ENCODE measurements around the gene SURF2. TPM values are rescaled to one million over a fixed set of nuclear protein-coding genes. Genes with fewer than 3 reads are reported as not detected.

The SURF2 gene
- total RNA-seq, 1 donor from 2014 or later, result 34.3 TPM

- TF ChIP-seq, protein P1, sequence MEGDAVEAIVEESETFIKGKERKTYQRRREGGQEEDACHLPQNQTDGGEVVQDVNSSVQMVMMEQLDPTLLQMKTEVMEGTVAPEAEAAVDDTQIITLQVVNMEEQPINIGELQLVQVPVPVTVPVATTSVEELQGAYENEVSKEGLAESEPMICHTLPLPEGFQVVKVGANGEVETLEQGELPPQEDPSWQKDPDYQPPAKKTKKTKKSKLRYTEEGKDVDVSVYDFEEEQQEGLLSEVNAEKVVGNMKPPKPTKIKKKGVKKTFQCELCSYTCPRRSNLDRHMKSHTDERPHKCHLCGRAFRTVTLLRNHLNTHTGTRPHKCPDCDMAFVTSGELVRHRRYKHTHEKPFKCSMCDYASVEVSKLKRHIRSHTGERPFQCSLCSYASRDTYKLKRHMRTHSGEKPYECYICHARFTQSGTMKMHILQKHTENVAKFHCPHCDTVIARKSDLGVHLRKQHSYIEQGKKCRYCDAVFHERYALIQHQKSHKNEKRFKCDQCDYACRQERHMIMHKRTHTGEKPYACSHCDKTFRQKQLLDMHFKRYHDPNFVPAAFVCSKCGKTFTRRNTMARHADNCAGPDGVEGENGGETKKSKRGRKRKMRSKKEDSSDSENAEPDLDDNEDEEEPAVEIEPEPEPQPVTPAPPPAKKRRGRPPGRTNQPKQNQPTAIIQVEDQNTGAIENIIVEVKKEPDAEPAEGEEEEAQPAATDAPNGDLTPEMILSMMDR (conservative IDR thresholded peaks at IDR 0.05), result no peak
- H3K27ac Mint-ChIP-seq (ENCODE audit: unreplicated experiment), result no peak overlapping the region
- no peak overlapping the region for H3K4me3 Mint-ChIP-seq
- H3K9me3 Mint-ChIP-seq, result no peaks in the 10 kb centered on the region
- H3K4me1 Mint-ChIP-seq, result peaks cover 31% of the 10 kb centered on the region
- peaks cover 27% of the 10 kb centered on the region for H3K36me3 Mint-ChIP-seq (ENCODE audit: low read depth)
- DNase-seq (ENCODE audit: low read depth, low spot score), result no peak
- peaks cover 4% of the 10 kb centered on the region for H3K27me3 Mint-ChIP-seq (ENCODE audit: low read depth)
Measured at GRCh38 chr9:133344979-133345378, 11.4 kb upstream of the SURF2 start.

GRCh38 chr9:133345596-133345995 is 10.8 kb upstream of the SURF2 start:
- peaks cover 33% of the 10 kb centered on the region for H3K4me1 Mint-ChIP-seq
- peaks cover 4% of the 10 kb centered on the region for H3K27me3 Mint-ChIP-seq (ENCODE audit: low read depth)
- no peak overlapping the region for H3K27ac Mint-ChIP-seq (ENCODE audit: unreplicated experiment)
- DNase-seq (ENCODE audit: low read depth, low spot score), result no peak
- no peaks in the 10 kb centered on the region for H3K9me3 Mint-ChIP-seq
- TF ChIP-seq, protein P1 (conservative IDR thresholded peaks at IDR 0.05), result no peak
- peaks cover 24% of the 10 kb centered on the region for H3K36me3 Mint-ChIP-seq (ENCODE audit: low read depth)
- H3K4me3 Mint-ChIP-seq, result peak overlapping the region; percentile 96

DNA sequence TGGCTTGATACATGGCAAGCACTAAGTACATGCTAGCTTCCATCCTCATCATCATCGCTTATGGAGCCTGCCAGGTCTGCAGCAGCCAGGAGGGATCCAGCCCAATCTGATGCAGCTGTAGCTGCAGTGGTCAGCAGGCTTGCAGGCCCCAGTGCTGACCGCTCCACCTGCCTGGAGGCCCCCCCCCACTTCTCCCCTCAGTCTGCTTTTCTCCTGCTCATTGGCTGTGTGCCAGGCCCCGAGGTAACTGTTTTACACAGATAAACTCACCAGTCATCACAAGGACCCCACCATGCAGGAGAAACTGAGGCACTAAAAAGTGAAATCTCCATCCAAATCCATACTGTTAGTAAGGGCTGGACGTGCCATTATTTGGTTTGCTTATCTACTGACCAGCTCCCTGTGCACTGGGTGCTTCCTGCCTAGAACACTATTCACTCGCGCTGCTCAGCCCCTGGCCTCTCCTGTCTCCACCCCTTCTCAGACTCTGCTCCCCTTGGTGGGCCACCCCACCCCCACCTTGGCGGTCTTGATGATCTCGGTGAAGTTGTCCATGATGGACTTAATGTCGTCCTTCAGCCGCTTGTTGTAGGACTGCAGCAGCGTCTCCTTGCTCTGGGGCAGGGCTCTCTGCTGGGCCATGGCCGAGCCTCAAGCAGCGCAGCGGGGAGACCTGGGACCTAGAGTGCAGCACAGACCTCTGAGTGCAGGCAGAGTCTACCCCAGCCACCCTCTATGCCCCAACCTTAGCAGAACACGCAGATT is 10.1 kb upstream of the SURF2 start:
- TF ChIP-seq, protein P1 (conservative IDR thresholded peaks at IDR 0.05), result no peak
- Mint-ChIP-seq H3K4me3 (peak overlapping the region; percentile 96), H3K4me1 (peaks cover 33% of the 10 kb centered on the region), H3K36me3 (ENCODE audit: low read depth) (peaks cover 25% of the 10 kb centered on the region), H3K27ac (ENCODE audit: unreplicated experiment) (peak overlapping the region; percentile 92), H3K27me3 (ENCODE audit: low read depth) (peaks cover 4% of the 10 kb centered on the region), H3K9me3 (no peaks in the 10 kb centered on the region)
- no peak for DNase-seq (ENCODE audit: low read depth, low spot score)

DNA sequence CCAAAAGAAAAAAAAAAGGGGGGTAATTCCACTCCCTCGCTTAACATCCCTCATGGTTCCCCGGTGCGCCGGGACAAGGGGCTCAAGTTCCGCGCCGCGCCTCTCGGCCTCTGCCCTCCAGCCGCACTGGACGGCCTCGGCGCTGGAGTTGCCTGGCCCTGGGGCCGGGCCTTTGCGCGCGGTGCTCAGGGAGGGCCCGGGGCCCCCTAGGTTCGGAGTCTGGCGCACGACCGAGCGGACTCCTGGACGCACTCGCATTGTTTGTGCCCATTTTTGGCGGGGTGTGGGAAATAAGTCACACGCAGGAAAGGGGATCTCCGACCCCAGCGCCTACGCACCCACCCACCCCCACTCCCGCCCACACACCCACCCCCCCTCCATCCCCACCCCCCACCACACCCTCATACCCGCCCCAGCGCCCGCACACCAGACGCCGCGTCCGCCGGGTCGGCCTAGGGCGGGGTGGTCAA is 8.8 kb upstream of the SURF2 start:
- TF ChIP-seq, protein P1 (conservative IDR thresholded peaks at IDR 0.05), result no peak
- Mint-ChIP-seq H3K36me3 (ENCODE audit: low read depth) (peaks cover 37% of the 10 kb centered on the region), H3K9me3 (no peaks in the 10 kb centered on the region), H3K27ac (ENCODE audit: unreplicated experiment) (no peak overlapping the region), H3K4me1 (peaks cover 33% of the 10 kb centered on the region), H3K27me3 (ENCODE audit: low read depth) (peaks cover 4% of the 10 kb centered on the region), H3K4me3 (peak overlapping the region; percentile 96)
- DNase-seq (ENCODE audit: low read depth, low spot score), result peak; percentile 37

DNA sequence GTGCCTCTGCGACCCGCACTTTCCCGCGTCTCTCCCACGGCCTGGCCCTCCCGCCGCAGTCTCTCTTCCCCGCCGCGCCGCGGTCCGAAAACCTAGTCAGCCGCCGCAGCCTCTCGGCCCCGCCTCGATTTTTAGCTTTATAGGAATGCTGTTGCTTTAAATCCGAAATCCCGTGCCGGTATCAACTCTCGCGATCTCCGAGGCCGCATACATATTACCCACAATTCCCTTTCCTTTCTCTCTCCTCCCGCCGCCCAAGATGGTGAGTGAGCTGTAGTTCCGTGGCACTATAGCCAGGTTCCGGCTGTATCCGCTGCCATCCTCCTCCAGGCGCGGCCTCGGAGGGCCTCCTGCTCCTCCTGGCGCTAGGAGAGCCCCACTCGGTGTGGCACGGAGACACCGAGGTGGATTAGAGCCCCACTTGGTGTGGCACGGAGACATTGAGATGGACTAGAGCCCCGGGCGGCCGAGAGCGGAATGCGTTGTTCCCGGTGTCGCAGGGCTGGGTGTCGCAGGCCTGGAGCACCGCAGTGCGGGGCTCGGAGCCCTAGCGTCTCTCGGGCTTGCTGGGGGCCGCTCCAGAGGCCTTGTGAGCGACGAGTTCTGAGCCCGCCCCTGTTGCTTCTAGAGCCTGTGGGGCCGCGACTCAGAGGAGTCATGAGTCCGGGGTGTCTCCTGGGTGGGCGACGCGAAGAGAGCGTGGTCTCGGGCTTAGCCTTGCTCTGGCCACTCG is 8.2 kb upstream of the SURF2 start, which contains the start of the genes MED22 and RPL7A:
Gene MED22, minus strand, starts transcription at position 147 of the 733 bp plus-strand sequence. CDS start 1,469 bp downstream, outside the sequence.
Gene RPL7A, plus strand, starts transcription at position 234 of the 733 bp plus-strand sequence. Its CDS starts 26 bp downstream, at position 260.
- DNase-seq (ENCODE audit: low read depth, low spot score), result peak; percentile 89
- no peaks in the 10 kb centered on the region for H3K9me3 Mint-ChIP-seq
- H3K27me3 Mint-ChIP-seq (ENCODE audit: low read depth), result peaks cover 4% of the 10 kb centered on the region
- H3K27ac Mint-ChIP-seq (ENCODE audit: unreplicated experiment), result peak within 1 kb of the TSS; percentile 100
- peaks cover 33% of the 10 kb centered on the region for H3K4me1 Mint-ChIP-seq
- TF ChIP-seq, protein P1 (conservative IDR thresholded peaks at IDR 0.05), result no peak
- peak within 1 kb of the TSS; percentile 96 for H3K4me3 Mint-ChIP-seq
- H3K36me3 Mint-ChIP-seq (ENCODE audit: low read depth), result peaks cover 37% of the 10 kb centered on the region

All from neural crest cell (in vitro differentiated cells).